Hematopoietic multipotent progenitor cell treated with erythropoietin and hydrocortisone succinate and interleukin-3 and kit ligand, for 6 days (in vitro differentiated cells): ENCODE data around the gene AKAP12.

ENCODE experiments used
- DNase-seq: peaks from one replicate; pipeline ENCODE4 v3.0.0-alpha.2; 2015

AKAP12 gene

GRCh38 chr6:151236668-151237401, 2.9 kb upstream of the AKAP12 start:
- no peak for DNase-seq

GRCh38 chr6:151240036-151240685, 394 bp downstream of the AKAP12 start:
- DNase-seq: peak; percentile 82

- DNase-seq: no peak
Observed at GRCh38 chr6:151240791-151241642, 1.2 kb downstream of the AKAP12 start.

- no peak for DNase-seq
Observed at GRCh38 chr6:151241853-151242252, 2.1 kb downstream of the AKAP12 start.

GRCh38 chr6:151242420-151242861, 2.7 kb downstream of the AKAP12 start:
- DNase-seq: no peak

- peak; percentile 50 for DNase-seq
Observed at GRCh38 chr6:151243481-151243880, 3.7 kb downstream of the AKAP12 start.

DNA sequence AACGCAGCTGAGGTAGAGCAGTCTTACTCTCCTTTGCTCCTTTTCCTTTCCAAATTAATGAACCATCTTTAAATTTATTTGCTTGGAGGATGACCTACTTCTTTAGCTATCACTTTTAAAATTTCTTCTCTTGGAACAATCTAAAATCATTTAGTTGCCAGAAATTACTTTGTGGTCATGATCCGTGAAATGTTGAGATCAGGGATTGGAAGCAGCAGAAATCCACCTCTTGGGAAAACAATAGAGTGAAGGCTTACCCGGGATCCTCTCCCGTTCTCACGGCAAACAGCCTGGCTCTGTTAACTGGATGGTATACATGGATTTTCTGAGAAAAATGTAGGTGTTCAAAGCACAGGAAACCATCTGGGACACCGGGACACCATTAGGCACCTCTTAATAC, 7.7 kb downstream of the AKAP12 start:
- no peak for DNase-seq

- no peak for DNase-seq
Observed at GRCh38 chr6:151248295-151248694, 8.5 kb downstream of the AKAP12 start.

DNA sequence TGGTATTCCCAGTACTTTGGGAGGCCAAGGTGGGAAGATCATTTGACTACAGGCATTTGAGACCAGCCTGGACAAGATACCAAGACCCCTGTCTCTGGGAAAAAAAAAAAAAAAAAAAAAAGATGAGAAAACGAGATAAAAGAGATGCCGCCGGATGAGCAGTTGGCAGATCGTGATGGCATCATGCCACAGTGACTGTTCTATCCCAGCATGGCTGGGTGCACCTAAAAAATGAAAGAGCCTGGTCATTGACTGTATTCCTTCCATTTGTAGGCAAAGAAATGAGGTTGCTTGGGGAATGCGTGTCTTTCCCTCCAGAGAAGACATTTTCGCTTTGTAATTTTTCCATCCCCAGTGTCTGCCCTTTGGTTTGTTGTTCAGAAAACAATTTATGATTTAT, 12.9 kb downstream of the AKAP12 start:
- no peak for DNase-seq

- DNase-seq: no peak
Observed at GRCh38 chr6:151254451-151255081, 14.8 kb downstream of the AKAP12 start.

- DNase-seq: no peak
Observed at GRCh38 chr6:151255811-151256210, 16.0 kb downstream of the AKAP12 start.

DNA sequence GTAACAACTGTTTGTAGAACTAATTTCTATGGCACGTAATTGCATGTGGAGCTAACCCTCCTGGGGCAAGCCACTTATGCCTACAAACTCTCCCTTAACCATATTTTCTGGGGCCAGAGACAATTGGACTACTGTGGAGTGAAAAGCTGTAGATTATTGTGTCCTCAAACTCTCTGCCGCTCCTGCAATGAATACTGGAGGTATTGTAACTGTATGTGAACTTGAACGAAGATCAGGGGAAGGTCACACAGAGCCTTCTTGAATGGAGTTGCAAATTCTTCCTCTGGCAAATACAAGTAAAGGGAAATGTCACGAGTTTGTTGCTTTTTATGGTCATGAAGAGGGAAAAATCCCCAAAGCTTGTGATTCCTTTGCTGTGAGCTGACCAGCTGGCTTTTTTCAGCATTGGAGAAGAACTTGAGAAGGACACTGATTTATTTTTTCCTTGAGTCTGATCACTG, 18.2 kb downstream of the AKAP12 start:
- no peak for DNase-seq

DNA sequence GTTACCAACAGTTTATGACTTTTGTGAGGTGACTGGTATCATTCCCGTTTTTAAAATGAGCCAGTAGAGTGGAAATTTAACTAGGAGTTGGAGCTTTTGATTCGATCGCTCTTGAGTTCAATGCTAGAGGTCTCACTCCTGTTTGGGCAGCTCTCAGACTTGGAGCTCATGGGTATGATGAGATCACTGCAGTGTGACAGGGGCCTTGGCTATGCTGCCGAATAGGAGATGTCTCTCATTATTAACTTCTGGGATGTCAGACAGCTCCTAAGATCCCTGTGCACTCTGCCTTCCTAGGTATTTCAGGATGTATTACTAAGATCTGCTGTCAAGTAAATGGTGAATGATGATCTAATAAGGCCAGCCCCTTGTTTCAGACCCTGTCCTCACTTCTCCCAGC, 20.4 kb downstream of the AKAP12 start:
- no peak for DNase-seq

GRCh38 chr6:151263035-151263434, 23.3 kb downstream of the AKAP12 start:
- DNase-seq: no peak

DNA sequence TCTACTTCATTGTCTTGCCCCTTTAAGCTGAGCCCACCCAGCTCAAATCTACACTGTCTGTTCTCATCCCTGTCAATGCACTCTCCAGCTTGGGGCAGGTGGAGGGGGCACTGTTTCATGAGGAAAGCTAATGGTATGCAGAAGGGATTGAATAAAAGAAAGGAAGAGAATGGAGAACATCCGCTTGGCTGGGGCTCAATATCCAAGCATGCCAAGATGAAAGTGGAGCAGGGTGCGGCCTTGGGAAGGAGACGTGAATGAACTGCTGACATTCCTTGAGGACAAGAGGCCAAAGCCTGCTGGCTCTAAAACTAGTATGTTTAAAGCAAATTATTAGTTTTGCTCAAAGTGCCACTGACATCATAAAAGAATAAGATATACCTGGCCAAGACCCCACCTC, 24.2 kb downstream of the AKAP12 start:
- DNase-seq: no peak

- no peak for DNase-seq
Observed at GRCh38 chr6:151265282-151265681, 25.5 kb downstream of the AKAP12 start.

DNA sequence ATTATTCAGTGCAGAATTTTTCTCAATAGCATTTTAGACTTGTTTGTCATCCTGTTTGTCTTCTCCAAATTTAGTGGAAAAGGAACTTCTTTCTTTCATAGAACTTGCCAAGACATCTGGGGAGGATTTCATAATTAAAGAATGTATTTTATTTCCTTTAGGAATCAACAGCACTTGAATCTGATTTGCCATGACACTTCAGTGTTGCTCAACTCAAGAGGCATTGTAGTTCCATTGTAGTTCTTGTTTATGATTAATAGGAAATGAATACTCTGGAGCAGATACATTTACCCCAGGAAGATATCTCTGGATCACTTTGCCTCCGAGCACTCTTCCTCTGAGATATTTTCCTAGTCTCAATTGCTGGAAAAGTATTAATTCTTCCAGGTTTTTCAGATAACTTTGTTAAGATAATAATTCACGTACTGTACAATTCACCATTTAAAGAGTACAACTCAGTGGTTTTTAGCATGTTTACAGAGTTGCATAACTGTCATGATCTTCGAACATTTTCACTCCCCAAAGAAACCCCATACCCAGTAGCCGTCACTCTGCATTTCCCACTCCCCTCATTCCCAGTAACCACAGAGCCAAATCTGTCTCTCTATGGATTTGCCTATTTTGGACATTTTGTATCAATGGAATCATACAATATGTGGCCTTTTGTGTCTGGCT, 29.7 kb downstream of the AKAP12 start:
- no peak for DNase-seq

- no peak for DNase-seq
Observed at GRCh38 chr6:151275121-151275520, 35.4 kb downstream of the AKAP12 start.

GRCh38 chr6:151275566-151275965, 35.8 kb downstream of the AKAP12 start:
- DNase-seq: no peak

- no peak for DNase-seq
Observed at GRCh38 chr6:151276112-151276740, 36.5 kb downstream of the AKAP12 start.

- no peak for DNase-seq
Observed at GRCh38 chr6:151279891-151280290, 40.1 kb downstream of the AKAP12 start.

GRCh38 chr6:151280859-151281258, 41.1 kb downstream of the AKAP12 start:
- DNase-seq: no peak
